ENCODE results near the gene TIA1.
"Not testable (repeated sequence)": the region's sequence is repeated elsewhere in the genome, so short reads cannot be mapped to it uniquely, and the experiment has no call there.

Gene TIA1

DNA sequence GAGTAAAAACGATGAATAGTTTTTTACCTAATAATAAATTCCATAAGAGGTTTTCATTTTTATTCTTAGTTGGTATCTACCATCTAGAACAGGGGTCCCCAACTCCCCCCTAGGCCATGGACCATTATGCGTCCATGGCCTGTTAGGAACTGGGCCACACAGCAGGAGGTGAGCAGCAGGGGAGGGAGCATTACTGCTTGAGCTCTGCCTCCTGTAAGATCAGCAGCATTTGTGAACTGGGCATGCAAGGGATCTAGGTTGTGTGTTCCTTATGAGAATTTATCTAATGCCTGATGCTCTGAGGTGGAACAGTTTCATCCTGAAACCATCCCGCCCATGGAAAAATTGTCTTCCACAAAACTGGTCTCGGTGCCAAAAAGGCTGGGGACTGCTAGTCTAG, 5.9 kb downstream of the TIA1 start:
- in situ Hi-C loops (cut with MboI; ENCODE audit: low sequenced_read_pairs, unreplicated experiment) = no loop called here

GRCh38 chr2:70241340-70241739, 7.1 kb downstream of the TIA1 start:
- no peak for DNase-seq (ENCODE audit: low spot score)
- in situ Hi-C loops (cut with MboI; ENCODE audit: low sequenced_read_pairs, unreplicated experiment) = no loop called here
- TF ChIP-seq CTCF (IDR thresholded peaks at IDR 0.05; ENCODE audit: borderline replicate concordance, control extremely low read depth, extremely low read depth, insufficient read depth, missing control alignments) = no peak

More for the DNA sequence above, 5.9 kb downstream of the TIA1 start:
- TF ChIP-seq CTCF (IDR thresholded peaks at IDR 0.05; ENCODE audit: borderline replicate concordance, control extremely low read depth, extremely low read depth, insufficient read depth, missing control alignments) = no peak
- no peak for DNase-seq (ENCODE audit: low spot score)

- no peak for DNase-seq (ENCODE audit: low spot score)
- in situ Hi-C loops (cut with MboI; ENCODE audit: low sequenced_read_pairs, unreplicated experiment) = no loop called here
- TF ChIP-seq CTCF (IDR thresholded peaks at IDR 0.05; ENCODE audit: borderline replicate concordance, control extremely low read depth, extremely low read depth, insufficient read depth, missing control alignments) = no peak
Observed at GRCh38 chr2:70240599-70240998, 7.8 kb downstream of the TIA1 start.

DNA sequence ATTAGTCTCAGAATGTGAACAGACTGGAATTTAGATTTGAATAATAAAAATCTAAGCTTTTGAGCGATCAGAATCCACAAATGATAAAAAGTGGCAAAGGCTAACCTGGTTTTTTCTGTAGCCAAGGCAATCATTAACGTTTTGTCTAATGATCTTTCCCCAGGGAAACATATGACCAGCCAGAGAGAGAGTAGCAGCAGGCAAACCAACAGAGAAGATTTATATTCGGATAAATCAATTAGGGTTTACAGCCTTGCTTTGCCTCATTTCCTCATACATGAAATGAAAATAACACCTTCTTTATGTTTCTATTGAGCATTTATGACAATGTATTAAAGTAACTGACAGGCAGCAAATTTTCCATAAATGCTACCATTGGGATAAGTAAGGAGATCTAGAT, 14.5 kb downstream of the TIA1 start:
- no peak for DNase-seq (ENCODE audit: low spot score)
- in situ Hi-C loops (cut with MboI; ENCODE audit: low sequenced_read_pairs, unreplicated experiment) = no loop called here
- TF ChIP-seq CTCF (IDR thresholded peaks at IDR 0.05; ENCODE audit: borderline replicate concordance, control extremely low read depth, extremely low read depth, insufficient read depth, missing control alignments) = no peak

- no peak for DNase-seq (ENCODE audit: low spot score)
- in situ Hi-C loops (cut with MboI; ENCODE audit: low sequenced_read_pairs, unreplicated experiment) = no loop called here
- no peak for TF ChIP-seq CTCF (IDR thresholded peaks at IDR 0.05; ENCODE audit: borderline replicate concordance, control extremely low read depth, extremely low read depth, insufficient read depth, missing control alignments)
Observed at GRCh38 chr2:70226781-70227180, 21.6 kb downstream of the TIA1 start.

GRCh38 chr2:70223305-70223704, 25.1 kb downstream of the TIA1 start:
- in situ Hi-C loops (cut with MboI; ENCODE audit: low sequenced_read_pairs, unreplicated experiment); DNase-seq (ENCODE audit: low spot score): not testable (repeated sequence)

- DNase-seq (ENCODE audit: low spot score) = no peak
- no peak for TF ChIP-seq CTCF (IDR thresholded peaks at IDR 0.05; ENCODE audit: borderline replicate concordance, control extremely low read depth, extremely low read depth, insufficient read depth, missing control alignments)
- in situ Hi-C loops (cut with MboI; ENCODE audit: low sequenced_read_pairs, unreplicated experiment) = no loop called here
Observed at GRCh38 chr2:70214953-70215549, 33.4 kb downstream of the TIA1 start.
